B cell (primary cell): ENCODE measurements around the gene FMN2. TPM values are rescaled to one million over a fixed set of nuclear protein-coding genes. Genes with fewer than 3 reads are reported as not detected.

ENCODE experiments used
- ATAC-seq: fragments of 200-7000 bp; cut with Tn5 transposase; one replicate; pipeline ENCODE4 v1.10.0; 2021; ENCODE audit warnings: low read depth, mild to moderate bottlenecking, moderate number of reproducible peaks, moderate library complexity
- CTCF ChIA-PET: fragments of 350-600 bp; sonication (Branson Sonifier 250); formaldehyde crosslinking; loops from one replicate; lab custom pipeline; 2021; ENCODE audit warnings: antibody characterized with exemption, inconsistent platforms; lab: Charles Lee
- POLR2A ChIA-PET: fragments of 350-600 bp; sonication (Branson Sonifier 250); formaldehyde crosslinking; loops from one replicate; lab custom pipeline; 2021; ENCODE audit warnings: antibody characterized with exemption; lab: Charles Lee
- DNase-seq: peaks from one replicate; pipeline ENCODE4 v3.0.0; 2013
- H2AFZ ChIP-seq: 2 replicates; pipeline ENCODE4 v1.6.1; 2012; ENCODE audit warnings: mild to moderate bottlenecking, low read depth, low read length; ENCODE audit not compliant: insufficient read depth, poor library complexity, severe bottlenecking
- H3K27ac ChIP-seq, 2 donors: 1 replicate in 1 of 2; 2 replicates in 1 of 2; pipeline ENCODE4 v1.5.1; 2012 to 2013; ENCODE audit warnings: low read length in 2 of 2, mild to moderate bottlenecking in 2 of 2, moderate library complexity in 1 of 2
- H3K27me3 ChIP-seq, 4 experiments: fragments of 200-600 bp in 1 of 4; sonication (generic) in 1 of 4; replicated peaks in 1 of 4; 1 replicate in 2 of 4; 2 replicates in 2 of 4; pipeline versions ENCODE4 v1.6.1 to v1.7.0; 2013 to 2016; ENCODE audit warnings: low read length in 3 of 4, mild to moderate bottlenecking in 2 of 4, mixed read lengths in 1 of 4, moderate library complexity in 1 of 4; ENCODE audit not compliant: insufficient read depth in 4 of 4, control insufficient read depth in 3 of 4; ENCODE audit errors: control extremely low read depth in 1 of 4
- H3K36me3 ChIP-seq, 2 experiments: replicated peaks in 1 of 2; 1 replicate in 1 of 2; 2 replicates in 1 of 2; pipeline versions ENCODE4 v1.6.1 to v1.7.1; 2013; ENCODE audit warnings: low read length in 1 of 2; ENCODE audit not compliant: insufficient read depth in 2 of 2, control insufficient read depth in 1 of 2; ENCODE audit errors: control extremely low read depth in 1 of 2, extremely low read depth in 1 of 2
- H3K4me1 ChIP-seq, 2 donors: fragments of 200-600 bp in 1 of 2; sonication (generic) in 1 of 2; 1 replicate in 1 of 2; 2 replicates in 1 of 2; pipeline versions ENCODE4 v1.5.1 to v1.6.1; 2013 to 2017; ENCODE audit warnings: low read length in 2 of 2; ENCODE audit not compliant: control insufficient read depth in 2 of 2, insufficient read depth in 2 of 2
- H3K4me2 ChIP-seq: replicated peaks from 2 replicates; pipeline ENCODE3; 2012; ENCODE audit warnings: mild to moderate bottlenecking, low read depth, low read length; ENCODE audit not compliant: poor library complexity, severe bottlenecking
- H3K4me3 ChIP-seq, 5 experiments: fragments of 200-600 bp in 1 of 5; sonication (generic) in 1 of 5; 1 replicate in 3 of 5; 2 replicates in 2 of 5; pipeline versions ENCODE4 v1.5.1 to v1.7.0; 2011 to 2016; ENCODE audit warnings: low read length in 4 of 5, mild to moderate bottlenecking in 4 of 5, low read depth in 2 of 5, control low read depth in 1 of 5, moderate library complexity in 1 of 5; ENCODE audit not compliant: insufficient read depth in 1 of 5; ENCODE audit errors: control extremely low read depth in 1 of 5, extremely low read depth in 1 of 5
- H3K79me2 ChIP-seq: fragments of 200-600 bp; sonication (generic); one replicate; pipeline ENCODE4 v1.6.0; 2016; ENCODE audit warnings: low read length; ENCODE audit not compliant: control insufficient read depth, insufficient read depth
- H3K9ac ChIP-seq: fragments of 200-600 bp; sonication (generic); 2 replicates; pipeline ENCODE4 v1.6.1; 2017; ENCODE audit warnings: mild to moderate bottlenecking, low read length, moderate library complexity
- H3K9me3 ChIP-seq, 3 donors: one replicate each; pipeline versions ENCODE4 v1.6.1 to v1.7.1; 2013; ENCODE audit warnings: low read length in 2 of 3; ENCODE audit not compliant: control insufficient read depth in 2 of 3, insufficient read depth in 1 of 3; ENCODE audit errors: control extremely low read depth in 1 of 3
- H4K20me1 ChIP-seq: 2 replicates; pipeline ENCODE4 v1.6.0; 2012; ENCODE audit warnings: mild to moderate bottlenecking, low read length; ENCODE audit not compliant: insufficient read depth, control insufficient read depth, poor library complexity, severe bottlenecking
- H3K27ac Mint-ChIP-seq: one replicate; pipeline ENCODE4 v1.8.0; 2021; ENCODE audit warnings: mixed read lengths
- H3K27me3 Mint-ChIP-seq: one replicate; pipeline ENCODE4 v1.8.0; 2021; ENCODE audit warnings: mixed read lengths
- H3K4me1 Mint-ChIP-seq: one replicate; pipeline ENCODE4 v1.8.0; 2021; ENCODE audit warnings: mixed read lengths
- H3K4me3 Mint-ChIP-seq: one replicate; pipeline ENCODE4 v1.8.0; 2021; ENCODE audit warnings: mixed read lengths
- H3K9me3 Mint-ChIP-seq: one replicate; pipeline ENCODE4 v1.8.0; 2022; ENCODE audit warnings: mixed read lengths; ENCODE audit not compliant: insufficient read depth
- CTCF ChIP-seq: fragments of 200-600 bp; IDR thresholded peaks from one replicate; pipeline ENCODE4 v1.8.0; 2022; ENCODE audit warnings: antibody characterized with exemption, mild to moderate bottlenecking
- EZH2 ChIP-seq: IDR thresholded peaks from 2 replicates; pipeline ENCODE4 v1.6.1; 2012; ENCODE audit warnings: borderline replicate concordance, low read depth, mild to moderate bottlenecking, moderate library complexity, low read length; ENCODE audit not compliant: insufficient read depth, poor library complexity, severe bottlenecking
- WGBS: methylation state at CpG from one replicate; pipeline ENCODE4 v1.1.5; 2013; ENCODE audit warnings: missing lambda C conversion rate; ENCODE audit not compliant: insufficient coverage; 5-methylcytosine and 5-hydroxymethylcytosine counted together
- intact Hi-C: fragments of 100-400 bp; cut with micrococcal nuclease; formaldehyde crosslinking; loops from one replicate; pipeline ENCODE4 v1.10.0; 2022
- polyA plus RNA-seq: library from polyadenylated mRNA; depleted of rRNA; stranded (reverse); fragments of >200 nt; gene quantifications from 2 replicates; pipeline ENCODE4 v1.2.3, GENCODE V29; 2012
- total RNA-seq, 2 donors: library from RNA; stranded (reverse); fragments of 120-200 nt in 1 of 2; gene quantifications; 1 replicate in 1 of 2; 2 replicates in 1 of 2; pipeline versions ENCODE4 v1.2.3 to v1.2.4, GENCODE V29; 2013 to 2022

The FMN2 gene
- total and polyA plus RNA-seq, 2 donors (not counting 1 experiment from before 2014, with no cell fraction given): not detected

- Histone ChIP-seq H2AFZ (no peak overlapping the region), H3K4me3 (no peak overlapping the region), H4K20me1 (no peaks in the 10 kb centered on the region), H3K4me1 (no peaks in the 10 kb centered on the region), H3K36me3 (no peaks in the 10 kb centered on the region), H3K9ac (no peak overlapping the region), H3K79me2 (no peaks in the 10 kb centered on the region), H3K27me3 (no peaks in the 10 kb centered on the region), H3K4me2 (no peak overlapping the region), H3K9me3 (peaks cover 0 to 2% (median 0%) of the 10 kb centered on the region in 3 donors), H3K27ac (no peak overlapping the region)
- no peak for TF ChIP-seq CTCF
- no peak for TF ChIP-seq EZH2
- H3K4me1 Mint-ChIP-seq: no peaks in the 10 kb centered on the region
- no peak overlapping the region for H3K4me3 Mint-ChIP-seq
- ChIA-PET CTCF (no interaction called here), POLR2A (no interaction called here)
- DNase-seq (no peak), ATAC-seq (no peak)
- no peak overlapping the region for H3K27ac Mint-ChIP-seq
- no peaks in the 10 kb centered on the region for H3K27me3 Mint-ChIP-seq
- intact Hi-C loops: no loop called here
- H3K9me3 Mint-ChIP-seq: no peaks in the 10 kb centered on the region
- whole genome bisulfite sequencing: 0% methylated on average over 1 of the region's 2 CpGs
These were observed 407.3 kb downstream of the FMN2 start for GRCh38 chr1:240499012-240499411.

GRCh38 chr1:240500647-240501046 lies 409.0 kb downstream of the FMN2 start:
- H3K27ac ChIP-seq: no peak overlapping the region
- Mint-ChIP-seq H3K27ac (no peak overlapping the region), H3K4me1 (no peaks in the 10 kb centered on the region), H3K4me3 (no peak overlapping the region), H3K9me3 (no peaks in the 10 kb centered on the region), H3K27me3 (no peaks in the 10 kb centered on the region)
- CTCF ChIA-PET: no interaction called here
- H3K27me3 ChIP-seq: no peaks in the 10 kb centered on the region
- no peaks in the 10 kb centered on the region for H3K9me3 ChIP-seq
- H3K4me2 ChIP-seq: no peak overlapping the region
- no peak overlapping the region for H2AFZ ChIP-seq
- POLR2A ChIA-PET: no interaction called here
- no peak for DNase-seq
- no peaks in the 10 kb centered on the region for H3K4me1 ChIP-seq
- intact Hi-C loops: no loop called here
- no peaks in the 10 kb centered on the region for H3K36me3 ChIP-seq
- ATAC-seq: no peak
- no peak overlapping the region for H3K9ac ChIP-seq
- H4K20me1 ChIP-seq: no peaks in the 10 kb centered on the region
- H3K79me2 ChIP-seq: no peaks in the 10 kb centered on the region
- H3K4me3 ChIP-seq: no peak overlapping the region
- WGBS: 97% methylated on average over 3 of the region's 4 CpGs
- no peak for TF ChIP-seq CTCF
- no peak for TF ChIP-seq EZH2
